ENCODE results near the gene DDX60.
"Not testable (repeated sequence)": the region's sequence is repeated elsewhere in the genome, so short reads cannot be mapped to it uniquely, and the experiment has no call there.

DDX60 gene

GRCh38 chr4:168353746-168354145 lies 35.2 kb upstream of the DDX60 start:
- TF ChIP-seq, protein P1, sequence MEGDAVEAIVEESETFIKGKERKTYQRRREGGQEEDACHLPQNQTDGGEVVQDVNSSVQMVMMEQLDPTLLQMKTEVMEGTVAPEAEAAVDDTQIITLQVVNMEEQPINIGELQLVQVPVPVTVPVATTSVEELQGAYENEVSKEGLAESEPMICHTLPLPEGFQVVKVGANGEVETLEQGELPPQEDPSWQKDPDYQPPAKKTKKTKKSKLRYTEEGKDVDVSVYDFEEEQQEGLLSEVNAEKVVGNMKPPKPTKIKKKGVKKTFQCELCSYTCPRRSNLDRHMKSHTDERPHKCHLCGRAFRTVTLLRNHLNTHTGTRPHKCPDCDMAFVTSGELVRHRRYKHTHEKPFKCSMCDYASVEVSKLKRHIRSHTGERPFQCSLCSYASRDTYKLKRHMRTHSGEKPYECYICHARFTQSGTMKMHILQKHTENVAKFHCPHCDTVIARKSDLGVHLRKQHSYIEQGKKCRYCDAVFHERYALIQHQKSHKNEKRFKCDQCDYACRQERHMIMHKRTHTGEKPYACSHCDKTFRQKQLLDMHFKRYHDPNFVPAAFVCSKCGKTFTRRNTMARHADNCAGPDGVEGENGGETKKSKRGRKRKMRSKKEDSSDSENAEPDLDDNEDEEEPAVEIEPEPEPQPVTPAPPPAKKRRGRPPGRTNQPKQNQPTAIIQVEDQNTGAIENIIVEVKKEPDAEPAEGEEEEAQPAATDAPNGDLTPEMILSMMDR (IDR thresholded peaks at IDR 0.05; ENCODE audit: control insufficient read depth, extremely low read depth, insufficient read depth): no peak
- no peak for DNase-seq (ENCODE audit: low read depth)
- no peak overlapping the region for H3K4me3 ChIP-seq (ENCODE audit: low read depth, low read length)

DNA sequence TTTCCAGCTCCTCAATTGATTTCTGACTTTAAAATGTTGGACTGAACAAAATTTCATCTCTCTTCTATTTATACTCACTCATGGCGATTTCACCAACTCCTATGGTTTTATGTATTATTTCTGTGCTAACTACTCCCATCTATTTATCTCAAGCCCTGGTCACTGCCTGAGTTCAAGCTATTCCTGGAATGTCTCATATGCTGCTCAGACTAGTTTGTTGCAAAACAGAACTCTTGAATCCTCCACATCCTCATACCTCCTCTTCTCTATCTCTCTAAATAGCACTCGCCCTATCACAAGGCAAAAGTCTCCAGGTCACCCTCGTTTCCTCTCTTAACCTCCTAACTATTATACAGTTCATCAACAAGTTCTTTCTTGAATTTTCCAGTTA lies 19.0 kb upstream of the DDX60 start:
- no peak for DNase-seq (ENCODE audit: low read depth)
- TF ChIP-seq, protein P1 (IDR thresholded peaks at IDR 0.05; ENCODE audit: control insufficient read depth, extremely low read depth, insufficient read depth): no peak
- H3K4me3 ChIP-seq (ENCODE audit: low read depth, low read length): no peak overlapping the region

GRCh38 chr4:168336837-168337549 lies 18.4 kb upstream of the DDX60 start:
- TF ChIP-seq, protein P1 (IDR thresholded peaks at IDR 0.05; ENCODE audit: control insufficient read depth, extremely low read depth, insufficient read depth): no peak
- no peak overlapping the region for H3K4me3 ChIP-seq (ENCODE audit: low read depth, low read length)
- no peak for DNase-seq (ENCODE audit: low read depth)

- TF ChIP-seq, protein P1 (IDR thresholded peaks at IDR 0.05; ENCODE audit: control insufficient read depth, extremely low read depth, insufficient read depth): no peak
- H3K4me3 ChIP-seq (ENCODE audit: low read depth, low read length): no peak overlapping the region
- DNase-seq (ENCODE audit: low read depth): no peak
These were observed 17.1 kb upstream of the DDX60 start for GRCh38 chr4:168335621-168336020.

DNA sequence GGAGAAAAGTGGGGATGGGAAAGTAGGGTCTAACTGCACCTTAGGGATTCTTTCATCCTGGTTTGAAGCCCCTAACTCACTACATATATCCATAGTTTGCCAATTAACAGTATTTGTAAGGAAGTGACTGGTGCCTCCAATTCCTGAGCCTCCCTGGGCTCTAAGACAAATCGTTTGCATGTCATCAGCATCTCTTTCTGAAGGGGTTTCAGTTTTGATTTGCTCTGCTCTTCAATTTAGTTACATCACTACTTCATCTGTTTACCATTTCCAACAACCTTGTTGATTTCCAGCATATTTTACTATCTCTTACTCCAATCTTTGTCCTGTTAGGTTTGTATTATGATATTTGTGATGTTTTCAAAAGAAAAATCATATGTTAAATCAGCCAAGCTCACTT lies 15.5 kb upstream of the DDX60 start:
- H3K4me3 ChIP-seq (ENCODE audit: low read depth, low read length): no peak overlapping the region
- TF ChIP-seq, protein P1 (IDR thresholded peaks at IDR 0.05; ENCODE audit: control insufficient read depth, extremely low read depth, insufficient read depth): no peak
- no peak for DNase-seq (ENCODE audit: low read depth)

- DNase-seq (ENCODE audit: low read depth); H3K4me3 ChIP-seq (ENCODE audit: low read depth, low read length): not testable (repeated sequence)
These were observed 12.0 kb upstream of the DDX60 start for GRCh38 chr4:168330575-168330974.

GRCh38 chr4:168325591-168325990 lies 7.0 kb upstream of the DDX60 start:
- no peak for DNase-seq (ENCODE audit: low read depth)
- no peak overlapping the region for H3K4me3 ChIP-seq (ENCODE audit: low read depth, low read length)
- TF ChIP-seq, protein P1 (IDR thresholded peaks at IDR 0.05; ENCODE audit: control insufficient read depth, extremely low read depth, insufficient read depth): no peak
